Breast epithelium (tissue), 4 donors: ENCODE data around the gene CLCN2. TPM values are rescaled to one million over a fixed set of nuclear protein-coding genes. Genes with fewer than 3 reads are reported as not detected.

ENCODE experiments used
- DNase-seq, 2 donors: peaks; one replicate each; pipeline ENCODE4 v3.0.0-alpha.2; 2019; ENCODE audit warnings: low spot score in 2 of 2
- H3K27ac ChIP-seq, 2 donors: fragments of 200-600 bp; sonication (generic) in 1 of 2; one replicate each; pipeline ENCODE4 v1.5.1; 2016 to 2019; ENCODE audit warnings: mild to moderate bottlenecking in 1 of 2
- H3K27me3 ChIP-seq, 2 donors: fragments of 200-600 bp; sonication (generic) in 1 of 2; one replicate each; pipeline versions ENCODE4 v1.5.1 to v1.6.0; 2017 to 2019; ENCODE audit warnings: control low read depth in 1 of 2, mild to moderate bottlenecking in 1 of 2
- H3K36me3 ChIP-seq: fragments of 200-600 bp; one replicate; pipeline ENCODE4 v1.5.1; 2019
- H3K4me1 ChIP-seq, 2 donors: fragments of 200-600 bp; sonication (generic); one replicate each; pipeline ENCODE4 v1.5.1; 2016 to 2019; ENCODE audit warnings: control low read depth in 1 of 2
- H3K4me3 ChIP-seq, 3 donors: fragments of 200-600 bp; sonication (generic); 1 replicate in 2 of 3; 2 replicates in 1 of 3; pipeline ENCODE4 v1.5.1; 2016 to 2019; ENCODE audit warnings: mild to moderate bottlenecking in 3 of 3, moderate library complexity in 2 of 3
- H3K9me3 ChIP-seq, 2 donors: fragments of 200-600 bp; sonication (generic) in 1 of 2; one replicate each; pipeline ENCODE4 v1.5.1; 2016 to 2019; ENCODE audit warnings: control low read depth in 1 of 2
- POLR2A ChIP-seq: fragments of 450-650 bp; IDR thresholded peaks from one replicate; pipeline ENCODE4 v1.6.1; 2016; ENCODE audit warnings: antibody characterized with exemption, mild to moderate bottlenecking, moderate library complexity
- POLR2AphosphoS5 ChIP-seq, 3 donors: sonication (generic); formaldehyde crosslinking; IDR thresholded peaks; one replicate each; pipeline ENCODE4 v1.6.1; 2017; ENCODE audit warnings: antibody characterized with exemption in 3 of 3
- intact Hi-C: fragments of 100-400 bp; cut with DNase I; formaldehyde crosslinking; loops from one replicate; pipeline ENCODE4 v1.15.1; 2023; ENCODE audit warnings: low total_unique reads
- total RNA-seq, 3 donors: library from RNA; depleted of rRNA; stranded (reverse); fragments of >200 nt; gene quantifications; one replicate each; pipeline ENCODE4 v1.1.0, GENCODE V29; 2016
- TF ChIP-seq, protein P1 (sequence below), 3 donors: fragments of 450-650 bp; IDR thresholded peaks; one replicate each; pipeline ENCODE4 v1.5.1; 2016 to 2017; ENCODE audit warnings: antibody characterized with exemption in 3 of 3, mild to moderate bottlenecking in 3 of 3, moderate library complexity in 3 of 3

Gene CLCN2
- total RNA-seq, 3 donors from 2014 or later, result 2.1 to 4.2 (median 2.6) TPM

DNA sequence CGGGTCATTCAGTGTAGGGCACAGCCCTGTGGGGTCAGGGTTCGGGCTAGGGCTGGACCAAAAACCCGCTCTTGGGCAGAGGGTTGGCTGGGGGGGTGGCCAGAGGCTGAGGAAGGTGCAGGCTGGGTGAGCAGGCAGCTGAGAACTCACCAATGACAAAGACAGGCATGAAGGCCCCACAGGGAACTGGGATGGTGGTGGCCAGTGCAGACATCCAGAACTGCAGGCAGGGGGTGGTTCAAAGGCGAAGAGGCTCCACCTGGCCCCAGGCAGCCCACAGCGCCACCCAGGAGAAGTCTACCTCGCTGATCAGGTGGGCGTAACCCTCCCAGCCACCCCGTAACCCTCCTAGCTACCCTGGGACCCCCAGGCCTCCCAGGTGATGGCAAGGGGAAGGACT, 6.7 kb downstream of the CLCN2 start:
- TF ChIP-seq, protein P1, sequence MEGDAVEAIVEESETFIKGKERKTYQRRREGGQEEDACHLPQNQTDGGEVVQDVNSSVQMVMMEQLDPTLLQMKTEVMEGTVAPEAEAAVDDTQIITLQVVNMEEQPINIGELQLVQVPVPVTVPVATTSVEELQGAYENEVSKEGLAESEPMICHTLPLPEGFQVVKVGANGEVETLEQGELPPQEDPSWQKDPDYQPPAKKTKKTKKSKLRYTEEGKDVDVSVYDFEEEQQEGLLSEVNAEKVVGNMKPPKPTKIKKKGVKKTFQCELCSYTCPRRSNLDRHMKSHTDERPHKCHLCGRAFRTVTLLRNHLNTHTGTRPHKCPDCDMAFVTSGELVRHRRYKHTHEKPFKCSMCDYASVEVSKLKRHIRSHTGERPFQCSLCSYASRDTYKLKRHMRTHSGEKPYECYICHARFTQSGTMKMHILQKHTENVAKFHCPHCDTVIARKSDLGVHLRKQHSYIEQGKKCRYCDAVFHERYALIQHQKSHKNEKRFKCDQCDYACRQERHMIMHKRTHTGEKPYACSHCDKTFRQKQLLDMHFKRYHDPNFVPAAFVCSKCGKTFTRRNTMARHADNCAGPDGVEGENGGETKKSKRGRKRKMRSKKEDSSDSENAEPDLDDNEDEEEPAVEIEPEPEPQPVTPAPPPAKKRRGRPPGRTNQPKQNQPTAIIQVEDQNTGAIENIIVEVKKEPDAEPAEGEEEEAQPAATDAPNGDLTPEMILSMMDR (IDR thresholded peaks at IDR 0.05), result no peak
- TF ChIP-seq POLR2AphosphoS5 (IDR thresholded peaks at IDR 0.05) (no peak), POLR2A (no peak)
- no peak overlapping the region for H3K27ac ChIP-seq
- no peaks in the 10 kb centered on the region for H3K36me3 ChIP-seq
- no peaks in the 10 kb centered on the region for H3K4me1 ChIP-seq
- intact Hi-C loops, result loop anchor here (1.0 kb wide), 1 partner anchor 31 kb away; no protein-coding TSS in a partner anchor
- no peak for DNase-seq
- no peaks in the 10 kb centered on the region for H3K9me3 ChIP-seq
- no peak overlapping the region for H3K4me3 ChIP-seq
- H3K27me3 ChIP-seq, result no peaks in the 10 kb centered on the region

DNA sequence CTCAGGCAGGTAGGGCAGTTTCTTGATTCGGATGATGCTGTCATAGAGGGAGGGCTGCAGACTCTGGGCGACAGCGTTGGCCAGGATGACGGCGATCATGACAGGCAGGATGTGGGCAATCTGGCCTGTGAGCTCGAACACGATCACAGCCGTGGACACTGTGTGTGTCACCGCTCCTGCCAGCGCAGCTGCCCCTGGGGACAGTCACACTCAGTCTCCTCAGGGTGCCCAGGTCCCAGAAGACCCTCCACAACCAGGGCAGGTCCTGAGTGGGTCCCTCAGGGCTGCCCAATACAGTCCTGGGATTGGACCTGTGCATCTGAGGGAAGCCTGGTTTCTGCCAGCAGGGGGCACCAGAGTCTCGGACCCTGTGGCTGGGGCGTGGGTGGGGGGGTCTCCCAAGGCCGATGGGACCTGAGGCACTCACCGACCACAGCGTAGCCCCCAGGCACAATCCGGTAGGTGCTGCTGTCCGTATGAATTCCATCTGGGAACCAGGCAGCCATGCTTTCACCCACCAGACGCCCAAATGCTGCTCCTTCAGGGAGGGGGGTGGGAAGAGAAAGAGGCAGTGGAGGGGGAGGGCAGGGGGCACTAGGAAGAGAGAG, 7.2 kb downstream of the CLCN2 start:
- Histone ChIP-seq H3K9me3 (no peaks in the 10 kb centered on the region), H3K27me3 (no peaks in the 10 kb centered on the region), H3K27ac (no peak overlapping the region), H3K4me1 (no peaks in the 10 kb centered on the region), H3K4me3 (peak overlapping the region in 1 of 3 donors; percentile 15), H3K36me3 (no peaks in the 10 kb centered on the region)
- DNase-seq, result no peak
- TF ChIP-seq POLR2AphosphoS5 (IDR thresholded peaks at IDR 0.05) (no peak), POLR2A (no peak)
- TF ChIP-seq, protein P1 (IDR thresholded peaks at IDR 0.05), result peak in 2 of 3 donors; percentile 46
- intact Hi-C loops, result loop anchor here (1.0 kb wide), 1 partner anchor 31 kb away; no protein-coding TSS in a partner anchor

DNA sequence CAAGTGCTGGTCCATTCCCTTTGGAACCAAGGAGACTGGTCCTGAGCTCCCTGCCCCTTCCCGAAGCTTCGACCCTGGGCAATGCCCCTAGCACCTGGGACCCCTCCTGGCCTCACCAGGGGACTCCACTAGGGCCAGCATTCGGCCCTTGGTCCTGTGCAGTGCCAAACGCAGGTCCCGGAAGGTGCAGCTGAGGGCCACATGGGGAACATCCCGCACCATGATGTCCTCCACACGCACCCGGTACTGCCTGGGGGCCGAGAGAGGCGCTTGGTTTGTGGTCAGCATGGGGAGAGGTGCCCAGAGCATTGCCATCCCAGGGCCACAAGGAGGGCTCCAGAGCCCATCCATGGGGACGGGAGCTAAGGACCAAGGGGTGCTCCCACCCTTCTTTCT, 7.9 kb downstream of the CLCN2 start:
- H3K4me3 ChIP-seq, result no peak overlapping the region
- intact Hi-C loops, result no loop called here
- H3K36me3 ChIP-seq, result no peaks in the 10 kb centered on the region
- DNase-seq, result no peak
- H3K27me3 ChIP-seq, result no peaks in the 10 kb centered on the region
- no peaks in the 10 kb centered on the region for H3K9me3 ChIP-seq
- no peak overlapping the region for H3K27ac ChIP-seq
- TF ChIP-seq POLR2AphosphoS5 (IDR thresholded peaks at IDR 0.05), result no peak
- TF ChIP-seq POLR2A, result no peak
- TF ChIP-seq, protein P1 (IDR thresholded peaks at IDR 0.05), result no peak
- no peaks in the 10 kb centered on the region for H3K4me1 ChIP-seq

DNA sequence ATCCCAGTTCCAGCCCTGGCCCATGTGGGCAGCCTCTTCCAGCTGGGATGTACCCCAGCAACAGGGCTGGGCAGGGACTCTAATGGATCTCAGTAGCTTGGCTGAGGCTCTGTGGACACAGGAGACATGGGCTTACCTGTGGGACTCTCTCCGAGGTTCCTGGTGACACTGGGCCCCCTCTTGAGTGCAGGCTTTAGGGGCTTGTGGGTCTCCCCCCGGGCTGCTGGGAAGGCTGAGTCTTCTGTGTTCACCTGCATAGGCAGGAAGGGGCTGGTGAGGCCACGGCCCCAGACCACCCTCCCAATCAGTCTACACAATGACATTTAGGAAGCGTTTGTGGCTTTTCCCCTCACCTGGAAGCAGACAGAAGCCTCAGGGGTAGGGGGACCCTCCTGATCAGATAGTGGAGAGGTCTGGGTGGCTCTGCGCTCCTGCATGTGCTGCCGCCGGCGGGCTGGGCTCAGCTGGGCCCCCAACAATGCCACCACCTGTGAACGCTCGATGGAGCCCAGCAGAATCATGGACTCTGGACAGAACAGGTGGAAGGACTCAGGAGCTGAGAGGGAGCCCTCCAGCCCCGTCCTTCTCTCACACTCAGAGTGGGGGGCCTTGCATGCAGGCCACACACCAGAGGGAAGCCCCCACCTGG, 8.4 kb downstream of the CLCN2 start:
- Histone ChIP-seq H3K9me3 (no peaks in the 10 kb centered on the region), H3K27me3 (no peaks in the 10 kb centered on the region), H3K4me3 (no peak overlapping the region), H3K4me1 (no peaks in the 10 kb centered on the region), H3K36me3 (no peaks in the 10 kb centered on the region), H3K27ac (no peak overlapping the region)
- TF ChIP-seq POLR2A (no peak), POLR2AphosphoS5 (IDR thresholded peaks at IDR 0.05) (no peak)
- TF ChIP-seq, protein P1 (IDR thresholded peaks at IDR 0.05), result no peak
- intact Hi-C loops, result no loop called here
- DNase-seq, result no peak

DNA sequence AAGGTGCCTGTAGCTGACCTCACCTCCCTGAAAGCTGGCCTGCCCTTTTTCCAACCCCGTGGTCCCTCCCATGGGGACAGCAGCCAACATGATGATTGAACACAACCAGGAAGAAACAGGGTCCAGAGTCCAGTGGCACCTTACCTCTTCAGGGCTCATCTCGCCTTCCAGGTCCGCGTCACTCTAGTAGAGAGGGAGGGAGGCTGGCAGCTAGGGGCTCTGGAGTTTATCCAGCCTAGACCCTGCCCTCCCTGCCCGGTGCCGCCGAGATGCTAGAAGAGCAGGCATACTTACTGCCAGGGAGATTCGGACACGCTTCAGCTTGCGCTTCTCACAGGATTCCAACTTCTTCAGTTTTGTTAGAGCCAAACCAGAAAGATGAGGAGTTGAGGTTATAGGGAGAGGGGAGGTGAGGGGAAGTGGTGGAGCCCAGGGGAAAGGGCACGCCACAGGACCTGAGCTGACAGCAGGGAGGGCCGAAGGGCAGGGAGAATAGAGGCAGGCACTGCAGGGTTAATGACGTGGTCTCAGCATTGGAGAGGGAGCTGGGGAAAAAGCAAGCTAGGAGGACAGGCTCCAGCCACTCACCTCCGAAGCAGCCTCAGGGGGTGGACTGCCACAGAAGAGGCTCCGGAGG, 9.1 kb downstream of the CLCN2 start:
- H3K27me3 ChIP-seq, result no peaks in the 10 kb centered on the region
- no peaks in the 10 kb centered on the region for H3K36me3 ChIP-seq
- no peak overlapping the region for H3K4me3 ChIP-seq
- H3K4me1 ChIP-seq, result no peaks in the 10 kb centered on the region
- no peak for DNase-seq
- intact Hi-C loops, result no loop called here
- H3K9me3 ChIP-seq, result no peaks in the 10 kb centered on the region
- TF ChIP-seq POLR2A (no peak), POLR2AphosphoS5 (IDR thresholded peaks at IDR 0.05) (no peak)
- TF ChIP-seq, protein P1 (IDR thresholded peaks at IDR 0.05), result no peak
- peak overlapping the region in 1 of 2 donors; percentile 23 for H3K27ac ChIP-seq
